Measurements from ENCODE around the gene HDAC4. TPM values are rescaled to one million over a fixed set of nuclear protein-coding genes. Genes with fewer than 3 reads are reported as not detected.
A peak's percentile ranks its signal among the peaks of the same experiment; 100 is the strongest.

HDAC4 gene
- total RNA-seq, 2 donors from 2014 or later: 9.3 to 139 TPM

DNA sequence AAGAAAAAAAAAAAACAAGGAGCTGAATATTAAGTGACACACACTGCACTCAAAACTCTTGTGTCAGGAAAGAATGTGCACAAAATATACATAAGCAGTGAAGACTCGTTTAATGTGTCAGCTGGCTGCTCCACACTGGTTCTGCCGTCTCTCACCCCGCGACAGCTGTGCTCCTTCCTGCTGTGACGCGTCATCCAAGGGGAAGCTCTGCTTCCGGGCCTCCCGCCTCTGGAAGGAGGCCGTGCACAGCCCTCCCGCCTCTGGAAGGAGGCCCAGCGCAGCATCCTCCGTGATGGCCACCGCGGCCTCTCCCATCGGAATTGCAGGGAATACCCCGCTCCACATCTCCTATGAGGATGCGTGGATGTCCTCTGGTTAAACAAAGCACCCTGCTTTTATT, 151.0 kb downstream of the HDAC4 start:
- intact Hi-C loops (cut with DNase I): no loop called here
- 78 to 79% methylated on average over 14 to 17 of the region's 17 CpGs for WGBS, 2 donors
- no peaks in the 10 kb centered on the region for H3K27me3 ChIP-seq
- DNase-seq (peak in 3 of 4 donors; percentile 41 to 56 (median 52)), ATAC-seq (no peak)
- no peaks in the 10 kb centered on the region for H3K36me3 ChIP-seq (replicated peaks in 1 of 2; ENCODE audit: insufficient read depth in 1 of 2, low read depth in 2 of 2)
- H3K4me1 ChIP-seq: peaks cover 20% of the 10 kb centered on the region
- H3K27ac ChIP-seq: no peak overlapping the region
- TF ChIP-seq CTCF (IDR thresholded peaks at IDR 0.05) (no peak), POLR2A (IDR thresholded peaks at IDR 0.05) (no peak)
- no peaks in the 10 kb centered on the region for H3K9me3 ChIP-seq
- H3K4me3 ChIP-seq: no peak overlapping the region

DNA sequence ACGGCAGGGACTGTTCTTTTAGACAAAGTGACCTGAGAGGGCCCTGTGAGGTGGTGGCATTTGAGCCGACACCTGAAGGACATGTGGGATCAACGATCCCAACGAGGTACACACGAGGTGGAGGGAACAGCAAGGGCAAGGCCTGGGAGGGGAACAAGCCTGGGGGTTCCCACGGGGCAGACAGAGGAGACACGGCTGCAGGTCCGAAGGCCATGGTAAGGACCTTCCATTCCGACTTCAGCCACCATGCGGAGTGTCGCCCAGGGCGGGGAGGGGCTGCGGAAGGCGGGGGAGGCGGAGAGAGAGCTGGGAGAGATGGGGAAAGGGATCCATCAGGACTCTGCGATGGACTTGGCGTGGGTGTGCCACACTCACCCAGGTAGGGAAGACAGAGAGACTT, 151.8 kb downstream of the HDAC4 start:
- ATAC-seq (no peak), DNase-seq (no peak)
- intact Hi-C loops (cut with DNase I): no loop called here
- H3K9me3 ChIP-seq: no peaks in the 10 kb centered on the region
- TF ChIP-seq POLR2A (IDR thresholded peaks at IDR 0.05): no peak
- no peak for TF ChIP-seq CTCF (IDR thresholded peaks at IDR 0.05)
- 86 to 93% methylated on average over 17 of the region's 17 CpGs for WGBS, 2 donors
- H3K4me3 ChIP-seq: no peak overlapping the region
- no peaks in the 10 kb centered on the region for H3K27me3 ChIP-seq
- peaks cover 20% of the 10 kb centered on the region for H3K4me1 ChIP-seq
- H3K36me3 ChIP-seq (replicated peaks in 1 of 2; ENCODE audit: insufficient read depth in 1 of 2, low read depth in 2 of 2): no peaks in the 10 kb centered on the region
- no peak overlapping the region for H3K27ac ChIP-seq

DNA sequence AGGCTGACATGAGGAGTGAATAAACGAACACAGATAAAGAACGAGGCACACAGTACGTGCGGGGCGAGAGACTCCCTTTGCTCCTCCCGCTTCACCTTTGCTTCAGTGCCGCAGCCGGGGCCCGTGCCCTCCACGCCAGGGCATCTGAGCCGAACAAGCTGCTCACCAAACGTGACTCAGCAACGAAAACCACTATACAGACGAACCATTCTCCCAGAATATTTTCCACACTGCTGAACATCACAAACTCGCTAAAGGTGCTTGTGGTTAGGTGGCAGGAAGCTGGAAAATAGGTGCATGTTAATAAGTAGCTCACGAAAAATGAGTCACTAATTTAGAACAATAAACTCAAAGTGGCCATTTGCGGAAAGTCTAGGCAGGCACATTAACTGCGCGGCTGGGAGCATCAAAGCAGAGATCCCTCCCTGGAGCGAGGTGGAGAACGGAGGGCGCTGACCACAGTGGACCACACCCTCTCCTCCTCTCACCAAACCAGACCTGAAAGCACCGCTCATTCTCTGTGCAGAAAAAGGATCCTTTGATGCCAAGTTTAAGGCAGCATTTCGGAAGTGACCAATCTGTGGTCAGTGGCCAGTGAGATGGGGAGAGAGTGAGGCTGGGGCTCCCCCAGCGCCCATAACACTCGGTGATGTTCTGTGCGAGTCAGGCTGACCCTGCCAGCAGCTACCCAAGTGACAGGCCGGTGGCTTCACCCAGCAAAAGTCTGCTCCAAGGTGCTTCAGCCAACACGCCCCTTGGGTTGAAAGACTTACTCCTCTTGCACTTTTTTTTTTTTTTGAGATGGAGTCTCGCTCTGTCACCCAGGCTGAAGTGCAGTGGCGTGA, 153.2 kb downstream of the HDAC4 start:
- peak in 1 of 4 donors; percentile 18 for DNase-seq

GRCh38 chr2:239246723-239247122, 154.1 kb downstream of the HDAC4 start:
- peak in 1 of 3 donors; percentile 36 for TF ChIP-seq POLR2A (IDR thresholded peaks at IDR 0.05)
- TF ChIP-seq CTCF (IDR thresholded peaks at IDR 0.05): no peak
- no peaks in the 10 kb centered on the region for H3K27me3 ChIP-seq
- peak overlapping the region; percentile 18 to 72 (median 66) for H3K27ac ChIP-seq
- peak; percentile 52 to 80 (median 74) for DNase-seq
- H3K4me3 ChIP-seq: no peak overlapping the region
- H3K9me3 ChIP-seq: no peaks in the 10 kb centered on the region
- peak; percentile 74 for ATAC-seq
- H3K4me1 ChIP-seq: peaks cover 20% of the 10 kb centered on the region
- intact Hi-C loops (cut with DNase I): no loop called here
- WGBS, 2 donors: 31 to 35% methylated on average over 5 to 11 of the region's 11 CpGs
- no peaks in the 10 kb centered on the region for H3K36me3 ChIP-seq (replicated peaks in 1 of 2; ENCODE audit: insufficient read depth in 1 of 2, low read depth in 2 of 2)

More for the DNA sequence above, 153.2 kb downstream of the HDAC4 start:
- H3K4me1 ChIP-seq: peaks cover 20% of the 10 kb centered on the region
- no peak for TF ChIP-seq CTCF (IDR thresholded peaks at IDR 0.05)
- TF ChIP-seq POLR2A (IDR thresholded peaks at IDR 0.05): peak in 1 of 3 donors; percentile 16
- WGBS, 2 donors: 69 to 81% methylated on average over 31 of the region's 31 CpGs
- intact Hi-C loops (cut with DNase I): no loop called here
- H3K27me3 ChIP-seq: no peaks in the 10 kb centered on the region
- no peaks in the 10 kb centered on the region for H3K9me3 ChIP-seq
- H3K4me3 ChIP-seq: no peak overlapping the region
- H3K27ac ChIP-seq: peak overlapping the region in 3 of 4 donors; percentile 63 to 72 (median 70)
- ATAC-seq: peak; percentile 34
- H3K36me3 ChIP-seq (replicated peaks in 1 of 2; ENCODE audit: insufficient read depth in 1 of 2, low read depth in 2 of 2): no peaks in the 10 kb centered on the region
